GM19324 (cell line): ENCODE data around the gene MRPS22.
"Not testable (repeated sequence)": the region's sequence is repeated elsewhere in the genome, so short reads cannot be mapped to it uniquely, and the experiment has no call there.

Source experiments
- ATAC-seq: cut with Tn5 transposase; IDR thresholded peaks from one replicate; pipeline ENCODE4 v1.9.1; 2021; ENCODE audit warnings: mild to moderate bottlenecking, moderate library complexity; ENCODE audit not compliant: unreplicated experiment, low FRiP score

Gene MRPS22

GRCh38 chr3:139332092-139332491, 11.7 kb upstream of the MRPS22 start:
- ATAC-seq: no peak

GRCh38 chr3:139334675-139335074, 9.1 kb upstream of the MRPS22 start:
- not testable (repeated sequence) for ATAC-seq

GRCh38 chr3:139338405-139338804, 5.4 kb upstream of the MRPS22 start:
- no peak for ATAC-seq

GRCh38 chr3:139339219-139339906, 4.5 kb upstream of the MRPS22 start:
- no peak for ATAC-seq

- ATAC-seq: no peak
Measured at GRCh38 chr3:139340784-139341183, 3.0 kb upstream of the MRPS22 start.

- no peak for ATAC-seq
Measured at GRCh38 chr3:139342054-139342453, 1.8 kb upstream of the MRPS22 start.

GRCh38 chr3:139346771-139347170, 3.0 kb downstream of the MRPS22 start:
- no peak for ATAC-seq

GRCh38 chr3:139353920-139354556, 10.2 kb downstream of the MRPS22 start:
- no peak for ATAC-seq

- ATAC-seq: no peak
Measured at GRCh38 chr3:139354661-139355060, 10.8 kb downstream of the MRPS22 start.

GRCh38 chr3:139355476-139355875, 11.7 kb downstream of the MRPS22 start:
- no peak for ATAC-seq

- no peak for ATAC-seq
Measured at GRCh38 chr3:139355891-139356290, 12.1 kb downstream of the MRPS22 start.

- ATAC-seq: no peak
Measured at GRCh38 chr3:139357899-139358298, 14.1 kb downstream of the MRPS22 start.

- ATAC-seq: no peak
Measured at GRCh38 chr3:139358841-139359562, 15.2 kb downstream of the MRPS22 start.

GRCh38 chr3:139361276-139361675, 17.5 kb downstream of the MRPS22 start:
- ATAC-seq: no peak

- ATAC-seq: no peak
Measured at GRCh38 chr3:139364549-139364948, 20.7 kb downstream of the MRPS22 start.

- no peak for ATAC-seq
Measured at GRCh38 chr3:139374099-139374498, 30.3 kb downstream of the MRPS22 start.

GRCh38 chr3:139377378-139377777, 33.6 kb downstream of the MRPS22 start:
- no peak for ATAC-seq

GRCh38 chr3:139378587-139379241, 34.9 kb downstream of the MRPS22 start:
- ATAC-seq: no peak

GRCh38 chr3:139380575-139380974, 36.8 kb downstream of the MRPS22 start:
- ATAC-seq: no peak

- ATAC-seq: not testable (repeated sequence)
Measured at GRCh38 chr3:139382291-139382690, 38.5 kb downstream of the MRPS22 start.

- ATAC-seq: no peak
Measured at GRCh38 chr3:139388077-139388476, 44.3 kb downstream of the MRPS22 start.
